Neural cell (in vitro differentiated cells): ENCODE data around the gene PXK. TPM values are rescaled to one million over a fixed set of nuclear protein-coding genes. Genes with fewer than 3 reads are reported as not detected.

ENCODE experiments used
- H2AFZ ChIP-seq: fragments of 200-600, 300-800 bp; sonication (generic), shearing (Covaris generic); 2 replicates; pipeline ENCODE4 v1.6.0; 2014; ENCODE audit warnings: low read depth, mild to moderate bottlenecking, antibody characterized with exemption, low read length, moderate library complexity
- H3F3A ChIP-seq: fragments of 200-600 bp; shearing (Covaris generic); 2 replicates; pipeline ENCODE4 v1.6.1; 2016; ENCODE audit warnings: mild to moderate bottlenecking, moderate library complexity, mixed read lengths, antibody characterized with exemption, low read length; ENCODE audit not compliant: insufficient read depth, poor library complexity, severe bottlenecking
- H3K27ac ChIP-seq: fragments of 200-600, 300-800 bp; sonication (generic), shearing (Covaris generic); 2 replicates; pipeline ENCODE4 v1.5.1; 2014; ENCODE audit warnings: mild to moderate bottlenecking, low read length, moderate library complexity
- H3K27me3 ChIP-seq: fragments of 300-800, 200-600 bp; sonication (generic), shearing (Covaris generic); 2 replicates; pipeline ENCODE4 v1.6.0; 2014; ENCODE audit warnings: mild to moderate bottlenecking, low read depth, low read length, moderate library complexity; ENCODE audit not compliant: insufficient read depth
- H3K36me3 ChIP-seq: fragments of 300-800, 200-600 bp; sonication (generic), shearing (Covaris generic); 2 replicates; pipeline ENCODE4 v1.5.1; 2014; ENCODE audit warnings: mild to moderate bottlenecking, antibody characterized with exemption, low read length, moderate library complexity; ENCODE audit not compliant: insufficient read depth
- H3K4me2 ChIP-seq: fragments of 300-800, 200-600 bp; sonication (generic), shearing (Covaris generic); 2 replicates; pipeline ENCODE4 v1.6.0; 2014; ENCODE audit warnings: mild to moderate bottlenecking, low read length
- H3K4me3 ChIP-seq: fragments of 300-800, 200-600 bp; sonication (generic), shearing (Covaris generic); 2 replicates; pipeline ENCODE4 v1.5.1; 2014; ENCODE audit warnings: mild to moderate bottlenecking, low read length, moderate library complexity
- H3K79me2 ChIP-seq: fragments of 200-600 bp; shearing (Covaris generic); replicated peaks from 2 replicates; pipeline ENCODE4 v1.6.0; 2014; ENCODE audit warnings: mild to moderate bottlenecking, low read length, moderate library complexity; ENCODE audit not compliant: insufficient read depth
- H3K9ac ChIP-seq: fragments of 300-800, 200-600 bp; sonication (generic), shearing (Covaris generic); 2 replicates; pipeline ENCODE4 v1.6.1; 2016; ENCODE audit warnings: mild to moderate bottlenecking, low read length, mixed read lengths
- H3K9me2 ChIP-seq: fragments of 200-600 bp; shearing (Covaris generic); 2 replicates; pipeline ENCODE4 v1.6.1; 2016; ENCODE audit warnings: mild to moderate bottlenecking, low read length, mixed read lengths; ENCODE audit not compliant: insufficient read depth
- H3K9me3 ChIP-seq: fragments of 200-600, 300-800 bp; sonication (generic), shearing (Covaris generic); 2 replicates; pipeline ENCODE4 v1.6.1; 2016; ENCODE audit warnings: mild to moderate bottlenecking, mixed run types, low read length, moderate library complexity, mixed read lengths
- H4K20me1 ChIP-seq: fragments of 200-600 bp; shearing (Covaris generic); 2 replicates; pipeline ENCODE4 v1.6.1; 2016; ENCODE audit warnings: mild to moderate bottlenecking, mixed run types; ENCODE audit not compliant: insufficient read depth
- EP300 ChIP-seq: fragments of 450-650 bp; conservative IDR thresholded peaks from 2 replicates; pipeline ENCODE4 v1.6.1; 2014; ENCODE audit warnings: antibody characterized with exemption, mild to moderate bottlenecking, moderate library complexity; ENCODE audit not compliant: poor library complexity, severe bottlenecking
- EZH2 ChIP-seq: fragments of 200-600, 300-800 bp; shearing (Covaris generic), sonication (generic); IDR thresholded peaks from 2 replicates; pipeline ENCODE4 v1.6.1; 2014; ENCODE audit warnings: antibody characterized with exemption, low read length, borderline replicate concordance, mild to moderate bottlenecking; ENCODE audit not compliant: insufficient read depth, poor library complexity, severe bottlenecking
- MXI1 ChIP-seq: fragments of 450-650 bp; conservative IDR thresholded peaks from 2 replicates; pipeline ENCODE4 v1.6.1; 2014; ENCODE audit warnings: antibody characterized with exemption, mild to moderate bottlenecking; ENCODE audit not compliant: poor library complexity, severe bottlenecking
- POLR2AphosphoS5 ChIP-seq: IDR thresholded peaks from 2 replicates; pipeline ENCODE4 v1.6.1; 2012
- RAD21 ChIP-seq: fragments of 450-650 bp; conservative IDR thresholded peaks from 2 replicates; pipeline ENCODE4 v1.6.1; 2014; ENCODE audit warnings: antibody characterized with exemption, mild to moderate bottlenecking, moderate library complexity
- SMC3 ChIP-seq: fragments of 450-650 bp; conservative IDR thresholded peaks from 2 replicates; pipeline ENCODE4 v1.6.1; 2014; ENCODE audit warnings: antibody characterized with exemption, mild to moderate bottlenecking, moderate library complexity; ENCODE audit not compliant: poor library complexity
- TAF1 ChIP-seq: IDR thresholded peaks from 2 replicates; pipeline ENCODE4 v1.6.1; 2012; ENCODE audit warnings: low read depth
- polyA minus RNA-seq: library from RNA; depleted of rRNA, polyadenylated mRNA; stranded (reverse); fragments of >200 nt; gene quantifications from 2 replicates; pipeline ENCODE4 v1.2.3, GENCODE V29; 2014
- polyA plus RNA-seq: library from polyadenylated mRNA; depleted of rRNA; stranded (reverse); fragments of >200 nt; gene quantifications from 2 replicates; pipeline ENCODE4 v1.2.3, GENCODE V29; 2014
- TF ChIP-seq, protein P1 (sequence below): IDR thresholded peaks from 2 replicates; pipeline ENCODE4 v1.6.1; 2012; ENCODE audit warnings: borderline replicate concordance
- TF ChIP-seq, protein P2 (sequence below): fragments of 450-650 bp; IDR thresholded peaks from 2 replicates; pipeline ENCODE4 v1.5.1; 2014; ENCODE audit warnings: antibody characterized with exemption, mild to moderate bottlenecking, moderate library complexity; ENCODE audit not compliant: poor library complexity, severe bottlenecking

PXK gene
- polyA plus RNA-seq (37.7 and 40.4 TPM in 2 replicates), polyA minus RNA-seq (60.1 and 61.6 TPM in 2 replicates)

- Histone ChIP-seq H3K36me3 (no peaks in the 10 kb centered on the region), H3K4me3 (peak within 1 kb of the TSS; percentile 81), H3K9ac (peak within 1 kb of the TSS; percentile 68), H3K9me3 (no peaks in the 10 kb centered on the region), H3K79me2 (peaks cover 5% of the 10 kb centered on the region), H3K9me2 (no peaks in the 10 kb centered on the region), H3K27me3 (no peaks in the 10 kb centered on the region), H2AFZ (peak within 1 kb of the TSS; percentile 21), H3F3A (no peaks in the 10 kb centered on the region), H3K4me2 (peak within 1 kb of the TSS; percentile 90), H3K27ac (peak within 1 kb of the TSS; percentile 20), H4K20me1 (no peaks in the 10 kb centered on the region)
- TF ChIP-seq MXI1 (peak; percentile 89), EP300 (peak; percentile 50), POLR2AphosphoS5 (peak; percentile 30), SMC3 (peak; percentile 53), RAD21 (peak; percentile 36), TAF1 (no peak), EZH2 (no peak)
- TF ChIP-seq, protein P1, sequence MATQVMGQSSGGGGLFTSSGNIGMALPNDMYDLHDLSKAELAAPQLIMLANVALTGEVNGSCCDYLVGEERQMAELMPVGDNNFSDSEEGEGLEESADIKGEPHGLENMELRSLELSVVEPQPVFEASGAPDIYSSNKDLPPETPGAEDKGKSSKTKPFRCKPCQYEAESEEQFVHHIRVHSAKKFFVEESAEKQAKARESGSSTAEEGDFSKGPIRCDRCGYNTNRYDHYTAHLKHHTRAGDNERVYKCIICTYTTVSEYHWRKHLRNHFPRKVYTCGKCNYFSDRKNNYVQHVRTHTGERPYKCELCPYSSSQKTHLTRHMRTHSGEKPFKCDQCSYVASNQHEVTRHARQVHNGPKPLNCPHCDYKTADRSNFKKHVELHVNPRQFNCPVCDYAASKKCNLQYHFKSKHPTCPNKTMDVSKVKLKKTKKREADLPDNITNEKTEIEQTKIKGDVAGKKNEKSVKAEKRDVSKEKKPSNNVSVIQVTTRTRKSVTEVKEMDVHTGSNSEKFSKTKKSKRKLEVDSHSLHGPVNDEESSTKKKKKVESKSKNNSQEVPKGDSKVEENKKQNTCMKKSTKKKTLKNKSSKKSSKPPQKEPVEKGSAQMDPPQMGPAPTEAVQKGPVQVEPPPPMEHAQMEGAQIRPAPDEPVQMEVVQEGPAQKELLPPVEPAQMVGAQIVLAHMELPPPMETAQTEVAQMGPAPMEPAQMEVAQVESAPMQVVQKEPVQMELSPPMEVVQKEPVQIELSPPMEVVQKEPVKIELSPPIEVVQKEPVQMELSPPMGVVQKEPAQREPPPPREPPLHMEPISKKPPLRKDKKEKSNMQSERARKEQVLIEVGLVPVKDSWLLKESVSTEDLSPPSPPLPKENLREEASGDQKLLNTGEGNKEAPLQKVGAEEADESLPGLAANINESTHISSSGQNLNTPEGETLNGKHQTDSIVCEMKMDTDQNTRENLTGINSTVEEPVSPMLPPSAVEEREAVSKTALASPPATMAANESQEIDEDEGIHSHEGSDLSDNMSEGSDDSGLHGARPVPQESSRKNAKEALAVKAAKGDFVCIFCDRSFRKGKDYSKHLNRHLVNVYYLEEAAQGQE = no peak
- TF ChIP-seq, protein P2, sequence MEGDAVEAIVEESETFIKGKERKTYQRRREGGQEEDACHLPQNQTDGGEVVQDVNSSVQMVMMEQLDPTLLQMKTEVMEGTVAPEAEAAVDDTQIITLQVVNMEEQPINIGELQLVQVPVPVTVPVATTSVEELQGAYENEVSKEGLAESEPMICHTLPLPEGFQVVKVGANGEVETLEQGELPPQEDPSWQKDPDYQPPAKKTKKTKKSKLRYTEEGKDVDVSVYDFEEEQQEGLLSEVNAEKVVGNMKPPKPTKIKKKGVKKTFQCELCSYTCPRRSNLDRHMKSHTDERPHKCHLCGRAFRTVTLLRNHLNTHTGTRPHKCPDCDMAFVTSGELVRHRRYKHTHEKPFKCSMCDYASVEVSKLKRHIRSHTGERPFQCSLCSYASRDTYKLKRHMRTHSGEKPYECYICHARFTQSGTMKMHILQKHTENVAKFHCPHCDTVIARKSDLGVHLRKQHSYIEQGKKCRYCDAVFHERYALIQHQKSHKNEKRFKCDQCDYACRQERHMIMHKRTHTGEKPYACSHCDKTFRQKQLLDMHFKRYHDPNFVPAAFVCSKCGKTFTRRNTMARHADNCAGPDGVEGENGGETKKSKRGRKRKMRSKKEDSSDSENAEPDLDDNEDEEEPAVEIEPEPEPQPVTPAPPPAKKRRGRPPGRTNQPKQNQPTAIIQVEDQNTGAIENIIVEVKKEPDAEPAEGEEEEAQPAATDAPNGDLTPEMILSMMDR = peak; percentile 46
Observed at GRCh38 chr3:58332575-58333188, at the start of gene PXK. PXK (plus strand) TSS chr3:58332892; CDS start chr3:58332989, 97 bp downstream.

GRCh38 chr3:58285334-58285733 is 47.4 kb upstream of the PXK start:
- H3K36me3 ChIP-seq = no peaks in the 10 kb centered on the region

More at GRCh38 chr3:58285334-58285733, 47.4 kb upstream of the PXK start:
- no peaks in the 10 kb centered on the region for H3K79me2 ChIP-seq
- no peak overlapping the region for H2AFZ ChIP-seq
- no peak overlapping the region for H3K9ac ChIP-seq
- H3K4me3 ChIP-seq = no peak overlapping the region
- H3K4me2 ChIP-seq = no peak overlapping the region
- H3K27ac ChIP-seq = no peak overlapping the region
- no peak for TF ChIP-seq POLR2AphosphoS5
- TF ChIP-seq EZH2 = no peak
- TF ChIP-seq, protein P2 = no peak
- TF ChIP-seq EP300 = no peak
- TF ChIP-seq, protein P1 = no peak
- TF ChIP-seq MXI1 = no peak
- TF ChIP-seq RAD21 = no peak
- no peak for TF ChIP-seq TAF1
- no peak for TF ChIP-seq SMC3
- H3K9me3 ChIP-seq = no peaks in the 10 kb centered on the region
- no peaks in the 10 kb centered on the region for H4K20me1 ChIP-seq
- H3F3A ChIP-seq = no peaks in the 10 kb centered on the region
- no peaks in the 10 kb centered on the region for H3K9me2 ChIP-seq
- no peaks in the 10 kb centered on the region for H3K27me3 ChIP-seq
